ENCODE measurements around the gene GCG. TPM values are rescaled to one million over a fixed set of nuclear protein-coding genes. Genes with fewer than 3 reads are reported as not detected.

Gene GCG
- total RNA-seq, 4 donors from 2014 or later = not detected

- Histone ChIP-seq H3K9me3 (no peaks in the 10 kb centered on the region), H3K4me3 (no peak overlapping the region), H3K27me3 (no peaks in the 10 kb centered on the region), H3K27ac (no peak overlapping the region), H3K4me1 (no peaks in the 10 kb centered on the region), H3K36me3 (no peaks in the 10 kb centered on the region)
- 64% methylated on average over 3 of the region's 3 CpGs for WGBS
- DNase-seq (ENCODE audit: low spot score in 2 of 2) = no peak
- TF ChIP-seq POLR2AphosphoS5 (IDR thresholded peaks at IDR 0.05) = no peak
- no peak for TF ChIP-seq EP300 (IDR thresholded peaks at IDR 0.05)
- no peak for TF ChIP-seq POLR2A (IDR thresholded peaks at IDR 0.05)
- no peak for TF ChIP-seq CTCF (IDR thresholded peaks at IDR 0.05)
Measured at GRCh38 chr2:162103443-162104009, 48.5 kb downstream of the GCG start.

DNA sequence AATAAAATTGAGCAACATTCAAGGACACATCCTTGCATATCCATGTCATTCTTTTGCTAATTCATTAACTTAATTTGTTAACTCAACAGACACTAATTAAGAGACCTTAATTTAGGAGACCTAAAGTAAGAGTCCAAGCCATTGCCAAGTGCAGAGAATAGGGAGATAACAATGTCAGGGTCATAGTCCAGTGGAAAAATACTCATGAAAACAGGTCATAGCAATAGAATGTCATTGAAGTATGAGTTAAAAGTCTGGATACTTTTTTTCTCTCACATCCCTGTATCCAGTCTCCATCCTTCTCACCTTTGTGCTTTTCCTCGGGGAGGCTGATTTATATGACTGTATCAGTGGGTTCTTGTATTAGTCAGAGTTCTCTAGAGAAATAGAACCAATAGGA is 51.5 kb downstream of the GCG start:
- Histone ChIP-seq H3K36me3 (no peaks in the 10 kb centered on the region), H3K27ac (no peak overlapping the region), H3K4me1 (no peaks in the 10 kb centered on the region), H3K4me3 (no peak overlapping the region), H3K27me3 (no peaks in the 10 kb centered on the region), H3K9me3 (no peaks in the 10 kb centered on the region)
- 78% methylated on average over 1 of the region's 1 CpG for WGBS
- no peak for DNase-seq (ENCODE audit: low spot score in 2 of 2)
- TF ChIP-seq EP300 (IDR thresholded peaks at IDR 0.05) (no peak), POLR2A (IDR thresholded peaks at IDR 0.05) (no peak), POLR2AphosphoS5 (IDR thresholded peaks at IDR 0.05) (no peak), CTCF (IDR thresholded peaks at IDR 0.05) (no peak)

DNA sequence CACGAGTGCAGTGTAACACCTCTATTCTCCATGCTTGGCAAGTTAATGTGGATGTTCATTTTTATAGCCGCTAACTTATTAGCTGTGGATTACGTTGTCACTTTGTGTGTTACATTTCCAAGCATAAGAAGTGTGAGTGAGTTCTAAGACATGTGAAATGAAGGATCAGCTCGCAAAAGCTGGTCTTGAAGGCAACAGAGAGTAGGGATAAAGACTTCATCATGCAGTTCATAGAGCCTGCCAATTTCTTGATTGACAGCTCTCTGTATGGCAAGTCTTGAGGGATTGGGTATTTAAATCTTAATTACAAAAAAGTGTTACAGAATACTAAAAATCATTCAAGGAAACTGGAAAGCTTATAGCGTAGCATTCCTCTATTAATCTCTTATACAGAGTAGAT is 52.2 kb downstream of the GCG start:
- TF ChIP-seq POLR2A (IDR thresholded peaks at IDR 0.05) = no peak
- TF ChIP-seq CTCF (IDR thresholded peaks at IDR 0.05) = no peak
- no peak for TF ChIP-seq EP300 (IDR thresholded peaks at IDR 0.05)
- TF ChIP-seq POLR2AphosphoS5 (IDR thresholded peaks at IDR 0.05) = no peak
- Histone ChIP-seq H3K4me1 (no peaks in the 10 kb centered on the region), H3K27ac (no peak overlapping the region), H3K9me3 (no peaks in the 10 kb centered on the region), H3K4me3 (no peak overlapping the region), H3K36me3 (no peaks in the 10 kb centered on the region), H3K27me3 (no peaks in the 10 kb centered on the region)
- 92% methylated on average over 5 of the region's 5 CpGs for whole genome bisulfite sequencing
- no peak for DNase-seq (ENCODE audit: low spot score in 2 of 2)

Other genes with a start within 250 kb of the GCG start
- gene DPP4, start 78.0 kb downstream of the GCG start, total RNA-seq = 1 to 10 TPM; 1.6 to 5.3 (median 3.8) TPM
- 1 to 10 TPM; 1.8 to 4.5 (median 2.8) TPM for gene FAP, start 91.2 kb upstream of the GCG start, total RNA-seq
- gene IFIH1, start 166.4 kb upstream of the GCG start, total RNA-seq = 10 to 100 TPM in 3 of 4 donors, 1 to 10 TPM in 1; 8.7 to 20.7 (median 16.2) TPM
- 10 to 100 TPM in 3 of 4 donors, 1 to 10 TPM in 1; 8.2 to 29.0 (median 19.2) TPM for gene GCA, start 191.9 kb upstream of the GCG start, total RNA-seq